AG04449 (cell line): ENCODE data around the gene DUS4L.

Experiments used
- CTCF ChIA-PET: fragments of 350-600 bp; formaldehyde crosslinking; extraction: SDS; loops from one replicate; lab custom pipeline; 2021; ENCODE audit warnings: antibody characterized with exemption; lab: Yijun Ruan, JAX
- POLR2A ChIA-PET: fragments of 400-600, 350-600 bp; formaldehyde crosslinking; extraction: SDS; loops from one replicate; lab custom pipeline; 2020; ENCODE audit warnings: antibody characterized with exemption, inconsistent platforms; lab: Yijun Ruan, JAX
- DNase-seq: peaks from one replicate; pipeline ENCODE4 v3.0.0-alpha.2; 2010; ENCODE audit warnings: low read depth, low spot score
- H3K4me3 ChIP-seq: 2 replicates; pipeline ENCODE4 v1.5.1; 2011; ENCODE audit warnings: low read depth, mild to moderate bottlenecking, control low read depth, low read length
- TF ChIP-seq, protein P1 (sequence below): IDR thresholded peaks from one replicate; pipeline ENCODE4 v1.5.1; 2011; ENCODE audit warnings: mild to moderate bottlenecking, moderate library complexity, low read length, control low read depth, inconsistent platforms; ENCODE audit not compliant: insufficient read depth; ENCODE audit errors: missing control alignments

The DUS4L gene

DNA sequence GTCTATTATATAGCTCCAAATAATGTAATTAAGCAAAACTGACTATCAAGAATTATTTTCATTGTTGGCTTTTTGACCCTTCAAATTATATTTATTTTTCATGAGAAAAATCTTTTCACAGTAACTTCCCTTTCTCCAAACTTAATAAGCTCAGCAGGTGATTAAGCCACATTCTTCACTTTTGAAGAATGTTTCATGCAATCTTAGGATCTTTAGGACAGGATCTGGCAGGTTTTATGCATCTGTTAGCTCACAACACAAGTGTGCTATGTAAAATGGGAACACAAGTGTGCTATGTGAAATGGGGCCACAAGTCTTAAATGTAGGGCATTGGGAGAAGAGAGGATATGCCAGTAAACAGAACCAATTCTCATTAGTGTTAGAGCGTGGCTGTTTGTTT lies 42.5 kb downstream of the DUS4L start:
- H3K4me3 ChIP-seq: no peak overlapping the region
- CTCF ChIA-PET: interaction anchor here (1.5 kb wide), 1 partner anchor 9 kb away, joined by 5 read pairs; no protein-coding TSS in a partner anchor
- TF ChIP-seq, protein P1, sequence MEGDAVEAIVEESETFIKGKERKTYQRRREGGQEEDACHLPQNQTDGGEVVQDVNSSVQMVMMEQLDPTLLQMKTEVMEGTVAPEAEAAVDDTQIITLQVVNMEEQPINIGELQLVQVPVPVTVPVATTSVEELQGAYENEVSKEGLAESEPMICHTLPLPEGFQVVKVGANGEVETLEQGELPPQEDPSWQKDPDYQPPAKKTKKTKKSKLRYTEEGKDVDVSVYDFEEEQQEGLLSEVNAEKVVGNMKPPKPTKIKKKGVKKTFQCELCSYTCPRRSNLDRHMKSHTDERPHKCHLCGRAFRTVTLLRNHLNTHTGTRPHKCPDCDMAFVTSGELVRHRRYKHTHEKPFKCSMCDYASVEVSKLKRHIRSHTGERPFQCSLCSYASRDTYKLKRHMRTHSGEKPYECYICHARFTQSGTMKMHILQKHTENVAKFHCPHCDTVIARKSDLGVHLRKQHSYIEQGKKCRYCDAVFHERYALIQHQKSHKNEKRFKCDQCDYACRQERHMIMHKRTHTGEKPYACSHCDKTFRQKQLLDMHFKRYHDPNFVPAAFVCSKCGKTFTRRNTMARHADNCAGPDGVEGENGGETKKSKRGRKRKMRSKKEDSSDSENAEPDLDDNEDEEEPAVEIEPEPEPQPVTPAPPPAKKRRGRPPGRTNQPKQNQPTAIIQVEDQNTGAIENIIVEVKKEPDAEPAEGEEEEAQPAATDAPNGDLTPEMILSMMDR: no peak
- POLR2A ChIA-PET: no interaction called here
- DNase-seq: no peak

DNA sequence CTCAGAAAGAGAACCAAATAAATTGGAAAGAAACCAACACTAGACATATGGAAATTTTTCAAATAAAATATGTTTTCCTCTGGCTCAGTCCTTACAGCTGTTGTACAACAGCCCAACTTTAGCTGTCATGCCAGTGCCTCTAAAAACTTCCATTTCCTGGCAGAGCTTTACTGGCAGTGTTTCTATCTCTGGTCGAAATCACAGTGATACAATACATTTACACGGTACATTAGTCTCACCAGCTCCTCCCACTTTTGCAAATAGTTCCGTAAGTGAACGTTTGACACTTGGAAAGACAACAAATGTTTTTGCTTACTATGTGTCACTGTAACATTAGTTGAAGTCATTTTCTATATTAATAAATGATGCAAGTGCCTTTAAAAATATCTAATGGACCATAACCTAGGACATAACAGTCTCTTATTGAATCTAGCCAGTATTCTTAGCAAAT lies 46.1 kb downstream of the DUS4L start:
- H3K4me3 ChIP-seq: no peak overlapping the region
- POLR2A ChIA-PET: no interaction called here
- CTCF ChIA-PET: no interaction called here
- TF ChIP-seq, protein P1: no peak
- no peak for DNase-seq

DNA sequence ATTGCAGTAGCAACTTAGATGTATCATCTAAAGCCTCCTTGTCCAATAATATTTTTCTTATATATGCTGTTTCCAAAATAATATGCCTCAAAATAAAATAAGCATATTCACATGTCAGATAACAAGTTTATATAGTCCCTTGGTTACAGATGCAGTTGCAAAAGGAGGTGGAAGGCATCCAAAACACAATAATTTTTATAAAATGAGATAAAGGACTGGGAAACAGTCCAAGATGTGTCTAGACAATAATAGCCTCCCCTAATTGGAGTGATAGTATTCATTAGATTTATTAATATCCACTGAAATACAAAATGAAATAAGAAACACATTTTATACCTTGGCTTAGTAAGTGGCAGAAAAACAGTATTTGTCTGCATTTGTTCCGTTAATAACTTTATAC lies 46.6 kb downstream of the DUS4L start:
- H3K4me3 ChIP-seq: no peak overlapping the region
- DNase-seq: no peak
- TF ChIP-seq, protein P1: no peak
- CTCF ChIA-PET: no interaction called here
- POLR2A ChIA-PET: no interaction called here

DNA sequence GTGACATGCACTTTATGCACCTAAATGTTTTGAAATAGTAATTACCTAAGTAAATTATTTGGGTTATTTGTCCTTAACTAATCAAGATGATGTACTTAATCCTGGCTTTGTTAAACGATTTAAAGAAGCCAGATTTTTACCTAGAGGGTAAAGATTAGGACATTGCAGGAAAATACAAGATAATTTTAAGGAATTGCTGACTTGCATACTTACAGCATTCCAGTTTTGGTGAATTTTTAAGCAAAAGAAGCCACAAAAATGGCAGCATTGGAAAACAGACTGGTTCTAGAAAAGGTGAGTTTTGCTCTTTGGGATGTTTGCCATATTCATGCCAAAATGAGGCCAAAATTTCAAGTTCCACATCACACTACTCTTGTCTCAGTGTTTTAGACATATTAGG lies 49.7 kb downstream of the DUS4L start:
- H3K4me3 ChIP-seq: no peak overlapping the region
- ChIA-PET CTCF (no interaction called here), POLR2A (no interaction called here)
- TF ChIP-seq, protein P1: no peak
- DNase-seq: no peak

DNA sequence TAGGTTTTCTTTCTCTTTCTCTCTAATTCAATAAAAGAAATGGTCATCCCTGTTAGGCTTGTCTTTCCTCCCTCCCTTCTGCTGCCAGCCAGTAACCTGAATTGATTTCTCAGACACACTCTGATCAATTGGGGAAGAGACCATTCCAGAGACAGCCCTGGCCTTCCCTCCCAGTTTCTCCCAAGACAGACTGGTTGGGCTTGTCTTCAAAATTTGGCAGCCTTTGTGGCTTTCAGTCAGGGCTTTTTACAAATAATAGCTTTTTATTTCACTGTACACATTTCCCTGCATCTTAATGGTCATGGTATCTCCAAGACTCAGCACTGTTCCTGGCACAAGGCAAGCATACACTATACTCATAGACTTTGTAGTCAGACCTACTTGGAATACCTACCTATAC lies 50.2 kb downstream of the DUS4L start:
- POLR2A ChIA-PET: no interaction called here
- DNase-seq: no peak
- CTCF ChIA-PET: no interaction called here

DNA sequence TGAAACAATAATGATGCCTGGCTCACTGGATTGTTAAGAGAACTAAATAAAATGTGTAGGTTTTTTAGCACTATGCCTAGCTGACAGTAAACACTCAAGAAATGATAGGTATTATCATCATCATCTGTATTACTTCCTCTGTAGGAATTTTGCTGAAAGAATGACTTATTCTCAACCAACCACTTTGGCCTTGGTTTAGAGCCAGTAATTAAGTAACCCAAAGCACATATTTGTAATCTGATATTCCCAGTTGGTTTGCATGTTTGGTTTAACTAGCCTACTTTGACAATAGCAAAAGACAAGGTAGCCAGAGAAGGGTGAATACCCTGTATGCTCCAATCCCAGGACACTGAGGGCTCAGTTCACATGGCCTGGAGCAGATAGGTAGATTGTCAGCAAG lies 50.7 kb downstream of the DUS4L start:
- DNase-seq: peak; percentile 58
- TF ChIP-seq, protein P1: no peak
- H3K4me3 ChIP-seq: no peak overlapping the region
- ChIA-PET POLR2A (no interaction called here), CTCF (no interaction called here)

More for the DNA sequence above, 50.2 kb downstream of the DUS4L start:
- no peak overlapping the region for H3K4me3 ChIP-seq
- TF ChIP-seq, protein P1: no peak
